ENCODE results near the gene STAT4.

The STAT4 gene

GRCh38 chr2:191010887-191011885, 139.6 kb downstream of the STAT4 start (continued):
- TF ChIP-seq BCL6B (tag by site-specific recombination; IDR thresholded peaks at IDR 0.05) (no peak), REPIN1 (tag by site-specific recombination; IDR thresholded peaks at IDR 0.05; ENCODE audit: low read depth) (no peak), ZNF10 (tag by site-specific recombination; IDR thresholded peaks at IDR 0.05) (no peak)
- TF ChIP-seq, protein P1, sequence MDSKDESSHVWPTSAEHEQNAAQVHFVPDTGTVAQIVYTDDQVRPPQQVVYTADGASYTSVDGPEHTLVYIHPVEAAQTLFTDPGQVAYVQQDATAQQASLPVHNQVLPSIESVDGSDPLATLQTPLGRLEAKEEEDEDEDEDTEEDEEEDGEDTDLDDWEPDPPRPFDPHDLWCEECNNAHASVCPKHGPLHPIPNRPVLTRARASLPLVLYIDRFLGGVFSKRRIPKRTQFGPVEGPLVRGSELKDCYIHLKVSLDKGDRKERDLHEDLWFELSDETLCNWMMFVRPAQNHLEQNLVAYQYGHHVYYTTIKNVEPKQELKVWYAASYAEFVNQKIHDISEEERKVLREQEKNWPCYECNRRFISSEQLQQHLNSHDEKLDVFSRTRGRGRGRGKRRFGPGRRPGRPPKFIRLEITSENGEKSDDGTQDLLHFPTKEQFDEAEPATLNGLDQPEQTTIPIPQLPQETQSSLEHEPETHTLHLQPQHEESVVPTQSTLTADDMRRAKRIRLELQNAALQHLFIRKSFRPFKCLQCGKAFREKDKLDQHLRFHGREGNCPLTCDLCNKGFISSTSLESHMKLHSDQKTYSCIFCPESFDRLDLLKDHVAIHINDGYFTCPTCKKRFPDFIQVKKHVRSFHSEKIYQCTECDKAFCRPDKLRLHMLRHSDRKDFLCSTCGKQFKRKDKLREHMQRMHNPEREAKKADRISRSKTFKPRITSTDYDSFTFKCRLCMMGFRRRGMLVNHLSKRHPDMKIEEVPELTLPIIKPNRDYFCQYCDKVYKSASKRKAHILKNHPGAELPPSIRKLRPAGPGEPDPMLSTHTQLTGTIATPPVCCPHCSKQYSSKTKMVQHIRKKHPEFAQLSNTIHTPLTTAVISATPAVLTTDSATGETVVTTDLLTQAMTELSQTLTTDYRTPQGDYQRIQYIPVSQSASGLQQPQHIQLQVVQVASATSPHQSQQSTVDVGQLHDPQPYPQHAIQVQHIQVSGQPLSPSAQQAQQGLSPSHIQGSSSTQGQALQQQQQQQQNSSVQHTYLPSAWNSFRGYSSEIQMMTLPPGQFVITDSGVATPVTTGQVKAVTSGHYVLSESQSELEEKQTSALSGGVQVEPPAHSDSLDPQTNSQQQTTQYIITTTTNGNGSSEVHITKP (tag by site-specific recombination; IDR thresholded peaks at IDR 0.05), result no peak

DNA sequence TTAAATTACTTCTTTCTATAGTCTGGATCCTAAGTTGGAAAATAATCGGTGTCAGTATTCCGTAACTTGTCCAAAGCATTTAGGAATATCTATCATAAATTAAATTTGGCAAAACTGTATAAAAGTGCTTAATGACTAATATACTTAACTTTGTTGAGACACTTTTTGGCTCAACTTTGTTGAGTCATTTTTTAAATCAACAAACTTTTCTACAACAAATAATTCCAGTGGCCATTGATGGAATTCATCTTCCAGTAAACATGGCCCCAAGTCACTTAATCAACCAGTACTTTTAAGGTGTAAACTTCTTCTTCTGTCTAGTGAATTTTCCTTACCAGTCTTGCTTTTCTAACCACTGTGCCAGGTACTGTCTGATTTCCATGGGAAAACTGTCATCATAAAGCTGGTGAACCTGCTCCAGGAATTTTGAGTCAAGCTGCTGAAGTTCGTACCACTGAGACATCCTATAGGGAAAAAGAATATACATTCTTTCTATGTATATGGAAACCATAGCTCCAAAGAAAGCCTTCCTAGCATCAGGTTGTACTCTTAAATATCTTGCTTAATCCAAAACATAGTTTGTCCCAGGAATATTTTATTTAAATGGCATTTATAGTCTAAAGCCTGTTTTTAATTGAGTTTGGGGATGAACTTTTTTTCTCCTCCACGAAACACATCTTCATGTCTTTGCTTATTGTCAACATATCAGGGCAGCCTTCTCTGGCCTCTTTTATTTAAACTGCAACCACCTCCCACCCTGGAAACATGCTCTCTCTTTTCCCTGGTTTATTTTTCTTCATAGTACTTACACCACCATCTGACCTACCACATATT, 141.0 kb downstream of the STAT4 start:
- Histone ChIP-seq H3K4me1 (ENCODE audit: control insufficient read depth, insufficient read depth, low read length) (no peaks in the 10 kb centered on the region), H3K36me3 (ENCODE audit: control insufficient read depth in 2 of 2, insufficient read depth in 1 of 2, low read length in 2 of 2) (peaks cover 10 to 64% of the 10 kb centered on the region in 2 experiments), H3K4me3 (ENCODE audit: low read depth, low read length) (no peak overlapping the region), H3K9me3 (ENCODE audit: control insufficient read depth, insufficient read depth, low read depth, low read length) (no peaks in the 10 kb centered on the region), H3K27ac (ENCODE audit: extremely low read depth, low read depth, low read length) (no peak overlapping the region)
- POLR2A ChIA-PET, result no interaction called here
- CTCF ChIA-PET, result interaction anchor here (3.5 kb wide), 1 partner anchor 14 kb away, joined by 12 read pairs; no protein-coding TSS in a partner anchor
- TF ChIP-seq, protein P2, sequence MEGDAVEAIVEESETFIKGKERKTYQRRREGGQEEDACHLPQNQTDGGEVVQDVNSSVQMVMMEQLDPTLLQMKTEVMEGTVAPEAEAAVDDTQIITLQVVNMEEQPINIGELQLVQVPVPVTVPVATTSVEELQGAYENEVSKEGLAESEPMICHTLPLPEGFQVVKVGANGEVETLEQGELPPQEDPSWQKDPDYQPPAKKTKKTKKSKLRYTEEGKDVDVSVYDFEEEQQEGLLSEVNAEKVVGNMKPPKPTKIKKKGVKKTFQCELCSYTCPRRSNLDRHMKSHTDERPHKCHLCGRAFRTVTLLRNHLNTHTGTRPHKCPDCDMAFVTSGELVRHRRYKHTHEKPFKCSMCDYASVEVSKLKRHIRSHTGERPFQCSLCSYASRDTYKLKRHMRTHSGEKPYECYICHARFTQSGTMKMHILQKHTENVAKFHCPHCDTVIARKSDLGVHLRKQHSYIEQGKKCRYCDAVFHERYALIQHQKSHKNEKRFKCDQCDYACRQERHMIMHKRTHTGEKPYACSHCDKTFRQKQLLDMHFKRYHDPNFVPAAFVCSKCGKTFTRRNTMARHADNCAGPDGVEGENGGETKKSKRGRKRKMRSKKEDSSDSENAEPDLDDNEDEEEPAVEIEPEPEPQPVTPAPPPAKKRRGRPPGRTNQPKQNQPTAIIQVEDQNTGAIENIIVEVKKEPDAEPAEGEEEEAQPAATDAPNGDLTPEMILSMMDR (tag by site-specific recombination; IDR thresholded peaks at IDR 0.05), result no peak
- TF ChIP-seq, protein P3, sequence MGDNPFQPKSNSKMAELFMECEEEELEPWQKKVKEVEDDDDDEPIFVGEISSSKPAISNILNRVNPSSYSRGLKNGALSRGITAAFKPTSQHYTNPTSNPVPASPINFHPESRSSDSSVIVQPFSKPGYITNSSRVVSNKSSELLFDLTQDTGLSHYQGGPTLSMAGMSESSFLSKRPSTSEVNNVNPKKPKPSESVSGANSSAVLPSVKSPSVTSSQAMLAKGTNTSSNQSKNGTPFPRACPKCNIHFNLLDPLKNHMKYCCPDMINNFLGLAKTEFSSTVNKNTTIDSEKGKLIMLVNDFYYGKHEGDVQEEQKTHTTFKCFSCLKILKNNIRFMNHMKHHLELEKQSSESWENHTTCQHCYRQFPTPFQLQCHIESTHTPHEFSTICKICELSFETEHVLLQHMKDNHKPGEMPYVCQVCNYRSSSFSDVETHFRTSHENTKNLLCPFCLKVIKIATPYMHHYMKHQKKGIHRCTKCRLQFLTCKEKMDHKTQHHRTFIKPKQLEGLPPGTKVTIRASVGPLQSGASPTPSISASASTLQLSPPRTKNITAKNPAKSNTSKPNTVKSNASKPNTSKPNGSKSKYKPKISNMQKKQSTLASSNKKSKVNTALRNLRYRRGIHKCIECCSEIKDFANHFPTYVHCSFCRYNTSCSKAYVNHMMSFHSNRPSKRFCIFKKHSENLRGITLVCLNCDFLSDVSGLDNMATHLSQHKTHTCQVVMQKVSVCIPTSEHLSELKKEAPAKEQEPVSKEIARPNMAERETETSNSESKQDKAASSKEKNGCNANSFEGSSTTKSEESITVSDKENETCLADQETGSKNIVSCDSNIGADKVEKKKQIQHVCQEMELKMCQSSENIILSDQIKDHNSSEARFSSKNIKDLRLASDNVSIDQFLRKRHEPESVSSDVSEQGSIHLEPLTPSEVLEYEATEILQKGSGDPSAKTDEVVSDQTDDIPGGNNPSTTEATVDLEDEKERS (tag by site-specific recombination; IDR thresholded peaks at IDR 0.05), result no peak
- no peak for TF ChIP-seq TSHZ1 (tag by site-specific recombination; IDR thresholded peaks at IDR 0.05; ENCODE audit: borderline replicate concordance)
- TF ChIP-seq ZSCAN23 (tag by site-specific recombination; IDR thresholded peaks at IDR 0.05), result no peak
- TF ChIP-seq, protein P4, sequence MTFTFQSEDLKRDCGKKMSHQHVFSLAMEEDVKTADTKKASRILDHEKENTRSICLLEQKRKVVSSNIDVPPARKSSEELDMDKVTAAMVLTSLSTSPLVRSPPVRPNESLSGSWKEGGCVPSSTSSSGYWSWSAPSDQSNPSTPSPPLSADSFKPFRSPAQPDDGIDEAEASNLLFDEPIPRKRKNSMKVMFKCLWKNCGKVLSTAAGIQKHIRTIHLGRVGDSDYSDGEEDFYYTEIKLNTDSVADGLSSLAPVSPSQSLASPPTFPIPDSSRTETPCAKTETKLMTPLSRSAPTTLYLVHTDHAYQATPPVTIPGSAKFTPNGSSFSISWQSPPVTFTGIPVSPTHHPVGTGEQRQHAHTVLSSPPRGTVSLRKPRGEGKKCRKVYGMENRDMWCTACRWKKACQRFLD (tag by site-specific recombination; IDR thresholded peaks at IDR 0.05), result no peak
- no peak for TF ChIP-seq ZSCAN16 (tag by site-specific recombination; IDR thresholded peaks at IDR 0.05)
- no peak for TF ChIP-seq ZNF76 (tag by site-specific recombination; IDR thresholded peaks at IDR 0.05; ENCODE audit: borderline replicate concordance, low read depth)
- no peak for TF ChIP-seq ZNF350 (tag by site-specific recombination; IDR thresholded peaks at IDR 0.05)
- no peak for TF ChIP-seq ZNF561 (tag by site-specific recombination; IDR thresholded peaks at IDR 0.05; ENCODE audit: borderline replicate concordance)
- TF ChIP-seq SALL2 (tag by site-specific recombination; IDR thresholded peaks at IDR 0.05; ENCODE audit: borderline replicate concordance), result no peak

All from HEK293 (cell line).